Gastroesophageal sphincter (tissue), 3 donors: ENCODE measurements around the gene SDC3.

Source experiments
- EP300 ChIP-seq: sonication (generic); formaldehyde crosslinking; IDR thresholded peaks from one replicate; pipeline ENCODE4 v1.6.1; 2017; ENCODE audit warnings: antibody characterized with exemption, mild to moderate bottlenecking
- POLR2A ChIP-seq, 2 donors: fragments of 450-650 bp; IDR thresholded peaks; one replicate each; pipeline ENCODE4 v1.6.1; 2017; ENCODE audit warnings: antibody characterized with exemption in 2 of 2, mild to moderate bottlenecking in 2 of 2, moderate library complexity in 1 of 2
- POLR2AphosphoS5 ChIP-seq: sonication (generic); formaldehyde crosslinking; IDR thresholded peaks from one replicate; pipeline ENCODE4 v1.6.1; 2017; ENCODE audit warnings: antibody characterized with exemption
- TF ChIP-seq, protein P1 (sequence below), 4 experiments: fragments of 200-600 bp in 2 of 4; fragments of 450-650 bp in 2 of 4; sonication (generic) in 1 of 4; IDR thresholded peaks; one replicate each; pipeline ENCODE4 v1.5.1; 2017 to 2019; ENCODE audit warnings: antibody characterized with exemption in 4 of 4, mild to moderate bottlenecking in 2 of 4, moderate library complexity in 2 of 4

DNA sequence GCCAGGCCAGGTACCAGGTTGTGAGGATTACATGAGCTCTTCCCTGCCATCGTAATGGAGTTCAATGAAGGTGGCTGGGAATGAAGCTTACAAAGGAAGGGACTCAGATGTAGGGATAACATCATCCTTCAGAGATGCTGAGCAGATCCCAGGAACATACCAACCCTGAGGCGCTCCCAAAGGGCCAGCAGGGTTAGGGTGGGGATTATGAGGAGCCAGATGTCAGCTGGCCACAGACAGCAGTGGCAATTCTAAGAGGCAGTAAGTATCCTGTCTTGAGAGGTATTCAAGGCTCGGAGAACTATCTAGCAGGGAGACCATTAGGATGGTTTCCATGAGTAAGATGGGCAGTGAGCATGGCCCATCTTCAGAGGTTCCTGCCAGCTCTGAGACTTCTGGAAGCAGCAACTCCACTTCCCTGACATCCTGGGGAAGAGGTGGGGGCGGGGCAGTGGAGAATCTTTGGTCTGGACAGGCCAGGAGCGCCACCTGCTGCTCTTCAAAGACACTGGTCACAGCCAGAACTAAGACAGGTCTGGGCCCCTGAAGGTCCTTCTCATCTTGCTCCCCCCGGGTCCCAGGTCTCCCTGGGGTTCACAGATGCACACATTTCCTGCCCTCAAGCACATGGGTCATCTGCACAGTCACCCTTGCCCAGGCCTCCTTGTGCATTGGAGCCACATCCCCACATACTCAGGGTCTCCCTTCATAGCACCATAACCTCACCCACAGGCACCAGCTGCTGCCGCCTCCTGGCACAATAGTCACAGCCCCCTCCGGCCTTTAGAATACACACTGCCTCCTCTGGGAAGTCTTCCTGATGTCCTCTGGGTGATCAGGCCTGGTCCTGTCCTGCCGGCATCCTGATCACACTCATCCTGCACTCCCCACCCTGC lies 2.7 kb upstream of the SDC3 start:
- TF ChIP-seq, protein P1, sequence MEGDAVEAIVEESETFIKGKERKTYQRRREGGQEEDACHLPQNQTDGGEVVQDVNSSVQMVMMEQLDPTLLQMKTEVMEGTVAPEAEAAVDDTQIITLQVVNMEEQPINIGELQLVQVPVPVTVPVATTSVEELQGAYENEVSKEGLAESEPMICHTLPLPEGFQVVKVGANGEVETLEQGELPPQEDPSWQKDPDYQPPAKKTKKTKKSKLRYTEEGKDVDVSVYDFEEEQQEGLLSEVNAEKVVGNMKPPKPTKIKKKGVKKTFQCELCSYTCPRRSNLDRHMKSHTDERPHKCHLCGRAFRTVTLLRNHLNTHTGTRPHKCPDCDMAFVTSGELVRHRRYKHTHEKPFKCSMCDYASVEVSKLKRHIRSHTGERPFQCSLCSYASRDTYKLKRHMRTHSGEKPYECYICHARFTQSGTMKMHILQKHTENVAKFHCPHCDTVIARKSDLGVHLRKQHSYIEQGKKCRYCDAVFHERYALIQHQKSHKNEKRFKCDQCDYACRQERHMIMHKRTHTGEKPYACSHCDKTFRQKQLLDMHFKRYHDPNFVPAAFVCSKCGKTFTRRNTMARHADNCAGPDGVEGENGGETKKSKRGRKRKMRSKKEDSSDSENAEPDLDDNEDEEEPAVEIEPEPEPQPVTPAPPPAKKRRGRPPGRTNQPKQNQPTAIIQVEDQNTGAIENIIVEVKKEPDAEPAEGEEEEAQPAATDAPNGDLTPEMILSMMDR (IDR thresholded peaks at IDR 0.05), result peak in 3 of 4 experiments; percentile 84 to 93 (median 91)
- no peak for TF ChIP-seq POLR2AphosphoS5
- no peak for TF ChIP-seq POLR2A (IDR thresholded peaks at IDR 0.05)
- no peak for TF ChIP-seq EP300
